LNCaP clone FGC (cell line): ENCODE data around the gene NLRP8.
"Not testable (repeated sequence)": the region's sequence is repeated elsewhere in the genome, so short reads cannot be mapped to it uniquely, and the experiment has no call there.

Experiments
- DNase-seq: peaks from one replicate; pipeline ENCODE4 v3.0.0-alpha.2; 2011; ENCODE audit warnings: low read depth
- H3K4me3 ChIP-seq: 2 replicates; pipeline ENCODE4 v1.5.1; 2011; ENCODE audit warnings: mild to moderate bottlenecking, low read depth, low read length, control low read depth
- CTCF ChIP-seq: IDR thresholded peaks from 2 replicates; pipeline ENCODE4 v1.5.1; 2012; ENCODE audit warnings: mild to moderate bottlenecking; ENCODE audit not compliant: control insufficient read depth, insufficient read depth; ENCODE audit errors: extremely low read depth

NLRP8 gene

GRCh38 chr19:55935206-55935605, 12.4 kb upstream of the NLRP8 start:
- no peak overlapping the region for H3K4me3 ChIP-seq
- no peak for DNase-seq
- no peak for TF ChIP-seq CTCF

- no peak for DNase-seq
- no peak for TF ChIP-seq CTCF
- no peak overlapping the region for H3K4me3 ChIP-seq
Observed at GRCh38 chr19:55939206-55939605, 8.4 kb upstream of the NLRP8 start.

GRCh38 chr19:55940306-55940705, 7.3 kb upstream of the NLRP8 start:
- DNase-seq = no peak
- TF ChIP-seq CTCF = no peak
- H3K4me3 ChIP-seq = no peak overlapping the region

DNA sequence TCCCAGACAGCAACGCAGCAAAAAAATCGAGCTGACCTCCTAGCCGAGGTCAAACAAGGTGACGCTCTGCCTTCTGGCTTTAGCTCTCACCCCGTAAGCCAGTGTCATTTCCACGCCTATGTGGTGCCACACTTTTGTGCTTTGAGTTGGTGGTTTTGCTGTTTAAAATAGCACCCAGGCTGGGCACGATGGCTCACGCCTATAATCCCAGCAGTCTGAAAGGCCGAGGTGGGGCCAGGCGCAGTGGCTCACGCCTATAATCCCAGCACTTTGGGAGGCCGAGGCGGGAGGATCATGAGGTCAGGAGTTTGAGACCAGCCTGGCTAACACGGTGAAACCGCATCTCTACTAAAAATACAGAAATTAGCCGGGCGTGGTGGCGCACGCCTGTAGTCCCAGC, 2.9 kb downstream of the NLRP8 start:
- DNase-seq, H3K4me3 ChIP-seq: not testable (repeated sequence)

DNA sequence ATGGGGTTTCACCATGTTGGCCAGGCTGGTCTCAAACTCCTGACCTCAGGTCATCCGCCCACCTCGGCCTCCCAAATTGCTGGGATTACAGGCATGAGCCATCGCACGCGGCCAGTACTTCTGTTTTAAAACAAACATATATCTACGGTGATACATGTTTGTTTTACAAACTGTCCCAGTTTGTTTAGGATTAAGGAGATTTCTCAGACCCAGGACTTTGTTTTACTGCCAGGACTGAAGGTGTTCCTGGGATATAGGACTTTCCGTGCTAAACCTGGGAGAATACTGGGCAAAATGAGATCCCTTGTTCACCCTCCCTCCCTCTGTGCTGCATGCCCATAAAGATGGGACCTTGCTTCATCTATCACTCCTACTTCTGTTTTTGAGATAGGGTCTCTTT, 8.8 kb downstream of the NLRP8 start:
- no peak overlapping the region for H3K4me3 ChIP-seq
- TF ChIP-seq CTCF = no peak
- DNase-seq = peak; percentile 79

DNA sequence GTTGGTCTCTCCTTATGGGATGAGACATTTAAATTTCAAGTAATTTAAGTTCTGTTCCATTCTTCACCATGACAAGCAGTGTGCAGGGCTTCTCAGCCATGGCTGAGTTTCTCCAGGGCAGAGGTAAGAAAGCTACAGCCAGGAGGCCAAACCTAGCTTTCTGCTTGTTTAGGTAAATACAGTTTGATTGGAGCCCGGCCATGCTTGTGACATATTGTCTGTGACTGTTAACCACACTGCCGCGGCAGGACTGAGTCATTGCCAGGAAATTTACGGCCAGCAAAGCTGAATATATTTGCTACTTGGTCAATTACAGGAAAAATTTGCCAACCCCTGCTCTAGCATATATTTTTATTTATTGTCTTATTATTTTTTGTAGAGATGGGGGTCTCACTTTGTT, 10.7 kb downstream of the NLRP8 start:
- no peak overlapping the region for H3K4me3 ChIP-seq
- peak; percentile 84 for DNase-seq

GRCh38 chr19:55959996-55960675, 12.5 kb downstream of the NLRP8 start:
- H3K4me3 ChIP-seq = no peak overlapping the region
- no peak for TF ChIP-seq CTCF
- no peak for DNase-seq

More for the DNA sequence above, 10.7 kb downstream of the NLRP8 start:
- TF ChIP-seq CTCF = no peak
